MCF 10A (cell line): ENCODE measurements around the gene MAP3K5. TPM values are rescaled to one million over a fixed set of nuclear protein-coding genes. Genes with fewer than 3 reads are reported as not detected.

ENCODE experiments used
- BruUV-seq: library from RNA; stranded (reverse); fragments of 400-500 nt; replicated peaks from 2 replicates; lab custom pipeline; 2021; lab: Mats Ljungman, UMichigan
- CTCF ChIA-PET: fragments of 300-600 bp; sonication (Branson Sonifier 250); formaldehyde crosslinking; extraction: SDS; loops from one replicate; lab custom pipeline; 2021; ENCODE audit warnings: antibody characterized with exemption, inconsistent platforms; lab: Yijun Ruan, JAX
- POLR2A ChIA-PET: fragments of 300-600, 350-650 bp; sonication (Branson Sonifier 250); formaldehyde crosslinking; extraction: SDS; loops from one replicate; lab custom pipeline; 2020; ENCODE audit warnings: antibody characterized with exemption, inconsistent platforms; lab: Yijun Ruan, JAX
- DNase-seq: peaks from one replicate; pipeline ENCODE4 v3.0.0-alpha.2; 2018; ENCODE audit not compliant: unreplicated experiment
- H3K27ac Mint-ChIP-seq: one replicate; pipeline ENCODE4 v1.8.0; 2022; ENCODE audit warnings: mild to moderate bottlenecking, low read depth, mixed read lengths; ENCODE audit not compliant: unreplicated experiment
- H3K27me3 Mint-ChIP-seq: one replicate; pipeline ENCODE4 v1.8.0; 2022; ENCODE audit warnings: mixed read lengths; ENCODE audit not compliant: insufficient read depth, unreplicated experiment
- H3K36me3 Mint-ChIP-seq: one replicate; pipeline ENCODE4 v1.8.0; 2022; ENCODE audit warnings: mild to moderate bottlenecking, moderate library complexity, mixed read lengths; ENCODE audit not compliant: insufficient read depth, unreplicated experiment
- H3K4me1 Mint-ChIP-seq: one replicate; pipeline ENCODE4 v1.8.0; 2022; ENCODE audit warnings: mixed read lengths; ENCODE audit not compliant: insufficient read depth, unreplicated experiment
- H3K4me3 Mint-ChIP-seq: one replicate; pipeline ENCODE4 v1.8.0; 2022; ENCODE audit warnings: mild to moderate bottlenecking, moderate library complexity, mixed read lengths; ENCODE audit not compliant: unreplicated experiment
- H3K9me3 Mint-ChIP-seq: one replicate; pipeline ENCODE4 v1.8.0; 2022; ENCODE audit warnings: mixed read lengths; ENCODE audit not compliant: unreplicated experiment
- intact Hi-C: fragments of 100-400 bp; cut with micrococcal nuclease; formaldehyde crosslinking; loops from 2 replicates; pipeline ENCODE4 v1.14.1; 2022
- total RNA-seq: library from RNA; stranded (reverse); gene quantifications from 2 replicates; pipeline ENCODE4 v1.2.3, GENCODE V29; 2022
- TF ChIP-seq, protein P1 (sequence below): fragments of 200-600 bp; IDR thresholded peaks from one replicate; pipeline ENCODE4 v1.8.0; 2022; ENCODE audit warnings: antibody characterized with exemption, mild to moderate bottlenecking; ENCODE audit not compliant: unreplicated experiment

Gene MAP3K5
- total RNA-seq, 1 experiment from 2014 or later: 8.4 TPM

DNA sequence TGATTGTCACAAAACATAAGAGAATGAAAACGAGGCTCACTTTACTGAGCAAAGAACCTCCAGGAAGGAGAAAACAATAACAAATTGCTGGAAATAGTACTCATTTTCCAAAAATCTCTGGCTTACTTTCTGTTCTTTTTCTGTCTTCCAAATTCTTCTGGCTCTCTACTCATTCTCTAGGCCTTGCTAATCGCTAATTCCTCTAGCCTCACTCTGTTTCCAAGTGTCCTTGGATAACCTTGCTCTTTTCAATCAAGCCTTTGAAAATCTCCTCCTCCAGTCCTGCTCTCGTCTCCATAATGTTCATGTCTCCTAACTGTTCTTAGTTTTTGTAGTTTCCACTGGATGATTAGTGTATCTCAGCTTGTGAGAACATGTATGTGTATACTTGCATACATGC lies 145.9 kb downstream of the MAP3K5 start:
- DNase-seq: no peak
- Mint-ChIP-seq H3K36me3 (peaks cover 17% of the 10 kb centered on the region), H3K4me3 (no peak overlapping the region), H3K4me1 (no peaks in the 10 kb centered on the region), H3K9me3 (no peaks in the 10 kb centered on the region), H3K27me3 (no peaks in the 10 kb centered on the region), H3K27ac (no peak overlapping the region)
- intact Hi-C loops: no loop called here
- CTCF ChIA-PET: interaction anchor here (7.3 kb wide), 1 partner anchor 143 kb away, joined by 309 read pairs; the partner anchor contains the start of gene MAP3K5
- BruUV-seq: no TSS peak
- POLR2A ChIA-PET: interaction anchor here (1.4 to 8.1 kb wide), 4 partner anchors 10 to 143 kb away, joined by 4 to 204 read pairs (median 6); partner anchors contain the start of gene MAP3K5
- TF ChIP-seq, protein P1, sequence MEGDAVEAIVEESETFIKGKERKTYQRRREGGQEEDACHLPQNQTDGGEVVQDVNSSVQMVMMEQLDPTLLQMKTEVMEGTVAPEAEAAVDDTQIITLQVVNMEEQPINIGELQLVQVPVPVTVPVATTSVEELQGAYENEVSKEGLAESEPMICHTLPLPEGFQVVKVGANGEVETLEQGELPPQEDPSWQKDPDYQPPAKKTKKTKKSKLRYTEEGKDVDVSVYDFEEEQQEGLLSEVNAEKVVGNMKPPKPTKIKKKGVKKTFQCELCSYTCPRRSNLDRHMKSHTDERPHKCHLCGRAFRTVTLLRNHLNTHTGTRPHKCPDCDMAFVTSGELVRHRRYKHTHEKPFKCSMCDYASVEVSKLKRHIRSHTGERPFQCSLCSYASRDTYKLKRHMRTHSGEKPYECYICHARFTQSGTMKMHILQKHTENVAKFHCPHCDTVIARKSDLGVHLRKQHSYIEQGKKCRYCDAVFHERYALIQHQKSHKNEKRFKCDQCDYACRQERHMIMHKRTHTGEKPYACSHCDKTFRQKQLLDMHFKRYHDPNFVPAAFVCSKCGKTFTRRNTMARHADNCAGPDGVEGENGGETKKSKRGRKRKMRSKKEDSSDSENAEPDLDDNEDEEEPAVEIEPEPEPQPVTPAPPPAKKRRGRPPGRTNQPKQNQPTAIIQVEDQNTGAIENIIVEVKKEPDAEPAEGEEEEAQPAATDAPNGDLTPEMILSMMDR: no peak

DNA sequence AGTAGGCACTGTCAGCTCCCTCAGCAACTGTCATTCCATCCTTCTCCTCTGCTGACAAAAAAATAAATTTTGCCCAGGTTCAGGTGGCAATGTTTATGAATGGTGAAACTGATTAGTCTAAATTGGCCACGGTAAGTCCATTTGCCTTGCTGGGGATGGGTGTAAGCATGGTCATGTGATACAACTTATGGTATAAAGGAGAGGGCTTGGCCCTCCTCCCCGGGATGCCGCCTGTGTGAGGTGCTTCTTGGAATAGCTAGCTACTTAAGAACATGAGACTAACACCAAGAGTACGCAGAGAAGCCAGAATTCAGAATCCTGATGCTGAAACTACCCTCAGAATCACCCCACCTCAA lies 147.7 kb downstream of the MAP3K5 start:
- ChIA-PET CTCF (interaction anchor here (0.5 to 7.3 kb wide), 61 partner anchors 10 to 400 kb away, joined by 3 to 309 read pairs (median 5); partner anchors contain the start of genes IL20RA and MAP3K5), POLR2A (interaction anchor here (0.5 to 8.1 kb wide), 14 partner anchors 15 to 369 kb away, joined by 3 to 204 read pairs (median 5); partner anchors contain the start of genes BCLAF1, MAP3K5 and PEX7)
- H3K36me3 Mint-ChIP-seq: peaks cover 13% of the 10 kb centered on the region

DNA sequence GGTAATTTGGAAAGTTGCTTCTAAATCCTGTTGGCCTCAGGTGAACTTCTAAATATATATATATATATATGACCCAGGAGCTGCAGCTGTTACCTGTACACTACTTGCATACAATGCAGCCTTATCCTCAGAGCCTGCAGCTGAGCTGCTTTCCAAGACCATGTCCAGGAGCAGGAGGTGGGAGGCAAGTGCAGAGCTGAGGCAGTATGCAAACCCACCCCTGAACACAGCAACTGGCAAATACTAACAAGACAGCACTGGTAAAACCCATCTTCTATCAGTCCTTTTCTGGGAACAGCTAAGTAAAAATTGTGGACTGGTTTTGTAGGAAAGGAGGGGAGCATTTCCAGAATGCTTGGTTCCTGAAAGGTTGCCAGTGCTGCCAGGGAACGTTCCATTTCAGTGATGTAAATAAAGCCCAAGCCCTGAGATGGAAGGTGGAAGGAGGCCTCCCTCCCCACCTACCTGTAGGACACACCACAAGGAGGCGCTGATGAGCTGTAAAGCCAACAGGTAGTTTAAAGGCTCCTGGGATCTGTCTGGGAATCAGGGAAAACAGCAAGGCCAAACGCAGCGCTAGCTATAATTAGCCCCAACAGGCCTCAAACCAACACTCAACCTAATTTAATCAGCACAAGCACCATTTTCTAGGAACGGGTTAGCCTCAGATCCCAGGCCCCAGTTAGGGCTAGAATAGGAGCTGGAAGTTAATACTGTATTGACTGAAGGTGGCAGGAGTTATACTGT lies 148.3 kb downstream of the MAP3K5 start:
- BruUV-seq: no TSS peak
- peak overlapping the region; percentile 16 for H3K27ac Mint-ChIP-seq
- H3K4me1 Mint-ChIP-seq: peaks cover 6% of the 10 kb centered on the region
- no peaks in the 10 kb centered on the region for H3K27me3 Mint-ChIP-seq
- no peak overlapping the region for H3K4me3 Mint-ChIP-seq
- DNase-seq: peak; percentile 94
- no peaks in the 10 kb centered on the region for H3K9me3 Mint-ChIP-seq
- ChIA-PET POLR2A (interaction anchor here (0.5 to 8.1 kb wide), 18 partner anchors 15 to 370 kb away, joined by 3 to 204 read pairs (median 4); partner anchors contain the start of genes BCLAF1, MAP3K5 and PEX7), CTCF (interaction anchor here (0.5 to 7.3 kb wide), 66 partner anchors 9 to 400 kb away, joined by 3 to 309 read pairs (median 5); partner anchors contain the start of genes IL20RA and MAP3K5)
- TF ChIP-seq, protein P1: peak; percentile 73
- peaks cover 9% of the 10 kb centered on the region for H3K36me3 Mint-ChIP-seq
- intact Hi-C loops: loop anchor here (1.0 kb wide), 4 partner anchors 36 to 370 kb away; partner anchors contain the start of gene MAP3K5

More for the DNA sequence above, 147.7 kb downstream of the MAP3K5 start:
- Mint-ChIP-seq H3K4me3 (no peak overlapping the region), H3K4me1 (peaks cover 6% of the 10 kb centered on the region), H3K27me3 (no peaks in the 10 kb centered on the region), H3K9me3 (no peaks in the 10 kb centered on the region), H3K27ac (peak overlapping the region; percentile 16)
- intact Hi-C loops: loop anchor here (1.0 kb wide), 4 partner anchors 36 to 370 kb away; partner anchors contain the start of gene MAP3K5
- DNase-seq: no peak
- TF ChIP-seq, protein P1: no peak
- no TSS peak for BruUV-seq
